Hippocampal formation (tissue), 2 donors: ENCODE data around the gene CCDC24.
A peak's percentile ranks its signal among the peaks of the same experiment; 100 is the strongest.

Source experiments
- DNase-seq, 2 donors: peaks; one replicate each; lab custom pipeline; 2025; lab: John Stamatoyannopoulos, UW

Gene CCDC24

GRCh38 chr1:43980255-43981134 lies 10.9 kb upstream of the CCDC24 start:
- DNase-seq = no peak

- no peak for DNase-seq
These were observed 10.3 kb upstream of the CCDC24 start for GRCh38 chr1:43981135-43981491.

- DNase-seq = no peak
These were observed 9.8 kb upstream of the CCDC24 start for GRCh38 chr1:43981636-43982035.

GRCh38 chr1:43982241-43982640 lies 9.2 kb upstream of the CCDC24 start:
- no peak for DNase-seq

GRCh38 chr1:43982808-43983207 lies 8.6 kb upstream of the CCDC24 start:
- no peak for DNase-seq

- no peak for DNase-seq
These were observed 8.0 kb upstream of the CCDC24 start for GRCh38 chr1:43983253-43983899.

- no peak for DNase-seq
These were observed 6.5 kb upstream of the CCDC24 start for GRCh38 chr1:43984855-43985254.

- DNase-seq = no peak
These were observed 5.3 kb upstream of the CCDC24 start for GRCh38 chr1:43985984-43986595.

- DNase-seq = no peak
These were observed 4.7 kb upstream of the CCDC24 start for GRCh38 chr1:43986712-43987111.

GRCh38 chr1:43987159-43987902 lies 4.1 kb upstream of the CCDC24 start:
- DNase-seq = no peak

GRCh38 chr1:43990271-43991199 lies 864 bp upstream of the CCDC24 start:
- no peak for DNase-seq

- DNase-seq = no peak
These were observed 261 bp upstream of the CCDC24 start for GRCh38 chr1:43991200-43991475.

GRCh38 chr1:43992232-43992995 lies 1.0 kb downstream of the CCDC24 start:
- no peak for DNase-seq

GRCh38 chr1:43993206-43993914 lies 2.0 kb downstream of the CCDC24 start:
- DNase-seq = no peak

GRCh38 chr1:43994071-43994470 lies 2.7 kb downstream of the CCDC24 start:
- no peak for DNase-seq

- no peak for DNase-seq
These were observed 3.7 kb downstream of the CCDC24 start for GRCh38 chr1:43994794-43995790.

GRCh38 chr1:43995984-43996732 lies 4.8 kb downstream of the CCDC24 start:
- peak in 1 of 2 donors; percentile 12 for DNase-seq

GRCh38 chr1:43996733-43997115 lies 5.3 kb downstream of the CCDC24 start:
- no peak for DNase-seq
